ENCODE results near the gene SH3BP5.

GRCh38 chr3:15356176-15356575 lies 23.8 kb upstream of the SH3BP5 start:
- no peak for TF ChIP-seq CTCF (IDR thresholded peaks at IDR 0.05; ENCODE audit: low read depth, low read length)
- no peak for TF ChIP-seq POLR2A (IDR thresholded peaks at IDR 0.05; ENCODE audit: extremely low read depth, insufficient read length)
- TF ChIP-seq MAX (IDR thresholded peaks at IDR 0.05; ENCODE audit: low read depth, low read length): no peak
- no peak for TF ChIP-seq MYC (IDR thresholded peaks at IDR 0.05; ENCODE audit: low read depth, low read length)
